Measurements from ENCODE around the gene CRELD1. TPM values are rescaled to one million over a fixed set of nuclear protein-coding genes. Genes with fewer than 3 reads are reported as not detected.

CRELD1 gene
- total and polyA plus RNA-seq, 10 of the 15 experiments (the other 5 are each of a cell fraction or from before 2014, with no cell fraction given): 1.3 to 15.9 (median 8.8) TPM

- POLR2A ChIA-PET: interaction anchor here (1.2 kb wide), 1 partner anchor 9 kb away, joined by 4 read pairs; no protein-coding TSS in a partner anchor
- Histone ChIP-seq H3K27ac (ENCODE audit: control insufficient read depth, insufficient read depth) (no peak overlapping the region), H3K4me2 (ENCODE audit: control insufficient read depth, insufficient read depth) (no peak overlapping the region), H2AFZ (ENCODE audit: control insufficient read depth, low read depth, low read length) (no peak overlapping the region), H3K79me2 (ENCODE audit: control insufficient read depth, insufficient read depth, low read length) (peaks cover 1% of the 10 kb centered on the region), H3K27me3 (replicated peaks in 1 of 2; ENCODE audit: control insufficient read depth in 2 of 2, insufficient read depth in 2 of 2, low read length in 1 of 2) (no peaks in the 10 kb centered on the region), H3K9ac (ENCODE audit: control insufficient read depth, insufficient read depth, low read length) (no peak overlapping the region), H3K4me3 (no peak overlapping the region), H4K20me1 (ENCODE audit: control insufficient read depth, insufficient read depth) (no peaks in the 10 kb centered on the region), H3K4me1 (ENCODE audit: control insufficient read depth, insufficient read depth, low read length) (peaks cover 8% of the 10 kb centered on the region), H3K9me3 (replicated peaks; ENCODE audit: control insufficient read depth, insufficient read depth, low read length) (no peaks in the 10 kb centered on the region), H3K36me3 (ENCODE audit: control insufficient read depth in 2 of 2, insufficient read depth in 2 of 2, low read length in 1 of 2) (peaks cover 0 to 2% of the 10 kb centered on the region in 2 experiments; a peak in 2 of 4 replicates)
- TF ChIP-seq RAD51 (IDR thresholded peaks at IDR 0.05) (no peak), ZBTB11 (CRISPR knock-in tag; IDR thresholded peaks at IDR 0.05) (no peak), MLLT1 (IDR thresholded peaks at IDR 0.05) (0 out of 2 replicates have a peak, but pooled peaks have one; percentile 24), ZNF24 (IDR thresholded peaks at IDR 0.05) (no peak), TAF1 (IDR thresholded peaks at IDR 0.05; ENCODE audit: borderline replicate concordance, low read depth, low read length) (no peak), BHLHE40 (IDR thresholded peaks at IDR 0.05; ENCODE audit: borderline replicate concordance in 1 of 2, low read depth in 2 of 2, low read length in 1 of 2) (peak in 1 of 2 experiments; percentile 41; a peak in 1 of 4 replicates), KAT2A (conservative IDR thresholded peaks at IDR 0.05; ENCODE audit: control insufficient read depth, low read depth, low read length) (no peak), RUNX3 (IDR thresholded peaks at IDR 0.05; ENCODE audit: low read length) (no peak), DPF2 (IDR thresholded peaks at IDR 0.05) (no peak), BMI1 (IDR thresholded peaks at IDR 0.05; ENCODE audit: borderline replicate concordance) (no peak), ZBTB33 (IDR thresholded peaks at IDR 0.05) (0 out of 2 replicates have a peak, but pooled peaks have one; percentile 58), NR2C2 (IDR thresholded peaks at IDR 0.05; ENCODE audit: borderline replicate concordance, control insufficient read depth, insufficient read length, low read depth) (no peak)
- FAIRE-seq: no peak
- ATAC-seq: peak; percentile 21
- RAD21 ChIA-PET (ENCODE audit: unreplicated experiment): interaction anchor here (1.1 to 1.6 kb wide), 3 partner anchors 19 to 34 kb away, joined by 3 to 5 read pairs (median 4); no protein-coding TSS in a partner anchor
- intact Hi-C loops (cut with micrococcal nuclease; ENCODE audit: unreplicated experiment): no loop called here
- no TSS peak for BruUV-seq (replicated peaks)
- DNase-seq (ENCODE audit: low read depth, low spot score): no peak
- CTCF ChIA-PET: interaction anchor here (1.0 to 2.0 kb wide), 2 partner anchors 15 to 34 kb away, joined by 3 to 7 read pairs; no protein-coding TSS in a partner anchor
- WGBS (ENCODE audit: insufficient coverage, insufficient replicate concordance, low lambda C conversion rate, missing lambda C conversion rate): 92% methylated on average over 8 of the region's 8 CpGs
- SMC1A ChIA-PET (ENCODE audit: uncharacterized antibody, unreplicated experiment): interaction anchor here (0.9 to 1.3 kb wide), 3 partner anchors 9 to 33 kb away, joined by 3 to 4 read pairs (median 4); no protein-coding TSS in a partner anchor
- in situ Hi-C loops (cut with MboI): no loop called here
These were observed 35.0 kb upstream of the CRELD1 start for GRCh38 chr3:9898467-9899241.
